Activated CD8-positive, alpha-beta T cell treated with anti-CD3 and anti-CD28 coated beads, Interleukin-2, amount 10 ng/mL, durations not matched to agents 7 days and 5 days (primary cell): ENCODE data around the gene ZNF350. TPM values are rescaled to one million over a fixed set of nuclear protein-coding genes. Genes with fewer than 3 reads are reported as not detected.
"Not testable (repeated sequence)": the region's sequence is repeated elsewhere in the genome, so short reads cannot be mapped to it uniquely, and the experiment has no call there.

ENCODE experiments used
- ATAC-seq: fragments of 150-1000 bp; cut with Tn5 transposase; one replicate; pipeline ENCODE4 v1.10.0; 2021; ENCODE audit warnings: moderate library complexity
- CTCF ChIA-PET: fragments of 350-600 bp; sonication (Branson Sonifier 250); formaldehyde crosslinking; loops from one replicate; lab custom pipeline; 2021; ENCODE audit warnings: antibody characterized with exemption; lab: Charles Lee
- POLR2A ChIA-PET: fragments of 350-600 bp; sonication (Branson Sonifier 250); formaldehyde crosslinking; loops from one replicate; lab custom pipeline; 2021; ENCODE audit warnings: antibody characterized with exemption; lab: Charles Lee
- DNase-seq: peaks from one replicate; pipeline ENCODE4 v3.0.0-alpha.2; 2020
- H3K27ac Mint-ChIP-seq: one replicate; pipeline ENCODE4 v1.8.0; 2021; ENCODE audit warnings: mild to moderate bottlenecking, mixed read lengths
- H3K27me3 Mint-ChIP-seq: one replicate; pipeline ENCODE4 v1.8.0; 2021; ENCODE audit warnings: low read depth, mixed read lengths
- H3K36me3 Mint-ChIP-seq: one replicate; pipeline ENCODE4 v1.8.0; 2021; ENCODE audit warnings: low read depth, mixed read lengths
- H3K4me1 Mint-ChIP-seq: one replicate; pipeline ENCODE4 v1.8.0; 2021; ENCODE audit warnings: low read depth, mixed read lengths
- H3K4me3 Mint-ChIP-seq: one replicate; pipeline ENCODE4 v1.8.0; 2021; ENCODE audit warnings: mild to moderate bottlenecking, mixed read lengths
- H3K9me3 Mint-ChIP-seq: one replicate; pipeline ENCODE4 v1.8.0; 2022; ENCODE audit warnings: mixed read lengths; ENCODE audit not compliant: insufficient read depth
- total RNA-seq, 2 experiments: library from RNA; stranded (reverse); gene quantifications; one replicate each; pipeline ENCODE4 v1.2.3, GENCODE V29; 2021

The ZNF350 gene
- total RNA-seq, 2 experiments from 2014 or later = 11.8 to 13.7 TPM

DNA sequence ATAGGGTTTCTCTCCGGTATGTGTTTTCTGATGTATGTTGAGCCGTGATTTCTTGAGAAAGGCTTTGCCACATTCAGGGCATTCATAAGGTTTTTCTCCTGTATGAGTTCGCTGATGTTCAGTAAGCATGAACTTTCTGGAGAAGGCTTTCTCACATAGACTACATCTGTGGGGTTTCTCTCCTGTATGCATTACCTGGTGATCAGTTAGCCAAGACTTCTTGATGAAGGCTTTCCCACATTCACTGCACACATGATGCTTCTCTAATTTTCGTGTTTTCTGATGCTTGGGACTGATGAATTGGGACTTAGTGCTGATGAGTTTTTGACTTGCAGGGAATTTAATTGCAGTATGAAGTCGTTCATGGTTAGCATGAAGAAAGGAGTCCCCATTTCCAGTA is 21.1 kb downstream of the ZNF350 start:
- H3K27ac Mint-ChIP-seq = no peak overlapping the region
- peaks cover 59% of the 10 kb centered on the region for H3K9me3 Mint-ChIP-seq
- H3K36me3 Mint-ChIP-seq = peaks cover 70% of the 10 kb centered on the region
- ATAC-seq (no peak), DNase-seq (no peak)
- POLR2A ChIA-PET = no interaction called here
- H3K27me3 Mint-ChIP-seq = no peaks in the 10 kb centered on the region
- CTCF ChIA-PET = no interaction called here
- H3K4me3 Mint-ChIP-seq = no peak overlapping the region
- H3K4me1 Mint-ChIP-seq = no peaks in the 10 kb centered on the region

DNA sequence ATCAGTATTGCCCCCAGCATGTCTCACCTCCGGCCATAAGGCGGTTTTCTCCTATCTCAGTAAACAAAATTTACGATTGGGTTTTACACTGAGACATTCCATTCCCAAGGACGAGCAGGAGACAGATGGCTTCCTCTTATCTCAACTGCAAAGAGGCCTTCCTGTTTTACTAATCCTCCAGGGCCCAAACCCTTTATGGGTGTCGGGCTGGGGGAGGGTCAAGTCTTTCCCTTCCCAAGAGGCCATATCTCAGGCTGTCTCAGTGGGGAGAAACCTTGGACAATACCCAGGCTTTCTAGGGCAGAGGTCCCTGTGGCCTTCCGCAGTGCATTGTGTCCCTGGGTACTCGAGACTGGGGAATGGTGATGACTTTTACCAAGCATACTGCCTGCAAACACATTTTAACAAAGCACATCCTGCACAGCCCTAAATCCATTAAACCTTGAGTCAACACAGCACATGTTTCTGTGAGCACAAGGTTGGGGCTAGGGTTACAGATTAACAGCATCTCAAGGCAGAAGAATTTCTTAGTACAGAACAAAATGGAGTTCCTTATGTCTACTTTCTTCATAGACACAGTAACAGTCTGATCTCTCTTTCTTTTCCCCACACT is 25.9 kb downstream of the ZNF350 start:
- H3K27ac Mint-ChIP-seq, H3K27me3 Mint-ChIP-seq, H3K4me3 Mint-ChIP-seq, DNase-seq, CTCF ChIA-PET, ATAC-seq, H3K4me1 Mint-ChIP-seq, POLR2A ChIA-PET: not testable (repeated sequence)
- Mint-ChIP-seq H3K9me3 (peaks cover 59% of the 10 kb centered on the region), H3K36me3 (peaks cover 41% of the 10 kb centered on the region)

DNA sequence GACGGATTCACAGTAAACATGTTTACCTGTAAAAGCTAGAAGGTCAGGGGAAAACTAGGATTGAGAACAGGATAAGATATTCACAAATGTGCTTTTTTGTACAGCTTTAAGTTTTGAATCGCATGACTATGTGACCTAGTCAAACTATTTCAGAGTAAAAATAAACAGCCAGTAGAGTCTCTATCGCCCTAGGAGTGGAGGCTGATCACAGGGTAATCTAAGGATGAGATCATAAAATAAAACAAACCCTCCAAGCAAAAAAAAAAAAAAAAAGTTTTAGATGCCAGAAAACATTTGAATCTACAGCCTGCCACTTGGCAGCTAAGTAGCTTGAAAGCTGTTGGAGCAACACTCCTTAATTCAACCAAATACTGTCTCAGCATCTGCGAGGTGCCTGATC is 26.8 kb downstream of the ZNF350 start:
- Mint-ChIP-seq H3K4me3 (no peak overlapping the region), H3K9me3 (peaks cover 61% of the 10 kb centered on the region), H3K36me3 (peaks cover 32% of the 10 kb centered on the region), H3K27ac (no peak overlapping the region), H3K4me1 (no peaks in the 10 kb centered on the region), H3K27me3 (no peaks in the 10 kb centered on the region)
- ATAC-seq = no peak
- no peak for DNase-seq
- ChIA-PET POLR2A (no interaction called here), CTCF (no interaction called here)

DNA sequence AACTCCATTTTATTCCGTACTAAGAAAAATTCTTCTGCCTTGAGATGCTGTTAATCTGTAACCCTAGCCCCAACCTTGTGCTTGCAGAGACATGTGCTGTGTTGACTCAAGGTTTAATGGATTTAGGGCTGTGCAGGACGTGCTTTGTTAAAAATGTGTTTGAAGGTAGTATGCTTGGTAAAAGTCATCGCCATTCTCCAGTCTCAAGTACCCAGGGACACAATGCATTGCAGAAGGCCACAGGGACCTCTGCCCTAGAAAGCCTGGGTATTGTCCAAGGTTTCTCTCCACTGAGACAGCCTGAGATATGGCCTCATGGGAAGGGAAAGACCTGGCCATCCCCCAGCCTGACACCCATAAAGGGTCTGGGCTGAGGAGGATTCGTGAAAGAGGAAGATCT is 28.8 kb downstream of the ZNF350 start:
- H3K36me3 Mint-ChIP-seq = peaks cover 17% of the 10 kb centered on the region
- ATAC-seq, POLR2A ChIA-PET, H3K27me3 Mint-ChIP-seq, H3K27ac Mint-ChIP-seq, DNase-seq, H3K4me1 Mint-ChIP-seq, CTCF ChIA-PET, H3K4me3 Mint-ChIP-seq: not testable (repeated sequence)
- H3K9me3 Mint-ChIP-seq = peaks cover 48% of the 10 kb centered on the region

DNA sequence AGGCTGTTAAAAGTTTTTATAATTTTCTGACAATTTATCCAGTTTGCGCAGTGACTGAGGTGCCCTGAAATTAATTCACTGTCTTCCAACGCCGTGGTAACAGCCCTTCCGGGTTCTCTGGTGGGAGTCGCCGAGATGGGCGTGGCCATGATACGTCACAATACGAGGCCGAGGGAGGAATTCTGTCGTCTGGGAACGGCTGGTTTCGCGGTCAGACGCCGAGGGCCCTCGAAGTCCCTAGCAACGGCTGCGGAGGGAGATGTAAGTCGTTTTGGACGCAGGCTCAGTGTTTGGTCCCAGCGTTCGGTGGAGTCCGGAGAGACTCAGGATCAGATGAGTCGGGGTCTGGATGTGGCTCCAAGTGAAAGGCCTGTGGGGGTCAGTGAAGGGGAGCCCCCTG is 37.7 kb downstream of the ZNF350 start:
- Mint-ChIP-seq H3K4me1 (peaks cover 3% of the 10 kb centered on the region), H3K4me3 (no peak overlapping the region), H3K27me3 (no peaks in the 10 kb centered on the region), H3K9me3 (peaks cover 66% of the 10 kb centered on the region), H3K36me3 (peaks cover 41% of the 10 kb centered on the region), H3K27ac (no peak overlapping the region)
- DNase-seq (no peak), ATAC-seq (no peak)
- CTCF ChIA-PET = no interaction called here
- POLR2A ChIA-PET = no interaction called here

DNA sequence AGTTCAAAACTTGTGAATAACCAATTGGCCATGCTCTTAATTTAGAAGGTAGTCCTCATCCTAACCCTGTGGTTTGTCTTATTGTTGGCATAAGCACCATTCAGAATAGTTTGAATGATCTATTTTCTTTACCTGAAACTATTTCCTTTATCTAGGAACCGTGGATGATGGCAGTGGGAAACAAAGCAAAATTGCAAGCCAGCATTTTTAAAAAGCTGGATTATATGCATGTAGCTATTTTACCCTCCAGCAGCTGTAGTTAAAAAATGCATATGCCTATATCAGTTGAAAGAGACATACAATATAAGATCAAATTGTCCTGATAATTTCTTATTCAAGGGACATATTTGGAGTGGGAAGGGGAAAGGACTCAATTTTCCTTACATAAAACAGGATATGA is 40.0 kb downstream of the ZNF350 start:
- Mint-ChIP-seq H3K36me3 (peaks cover 64% of the 10 kb centered on the region), H3K27ac (no peak overlapping the region)

DNA sequence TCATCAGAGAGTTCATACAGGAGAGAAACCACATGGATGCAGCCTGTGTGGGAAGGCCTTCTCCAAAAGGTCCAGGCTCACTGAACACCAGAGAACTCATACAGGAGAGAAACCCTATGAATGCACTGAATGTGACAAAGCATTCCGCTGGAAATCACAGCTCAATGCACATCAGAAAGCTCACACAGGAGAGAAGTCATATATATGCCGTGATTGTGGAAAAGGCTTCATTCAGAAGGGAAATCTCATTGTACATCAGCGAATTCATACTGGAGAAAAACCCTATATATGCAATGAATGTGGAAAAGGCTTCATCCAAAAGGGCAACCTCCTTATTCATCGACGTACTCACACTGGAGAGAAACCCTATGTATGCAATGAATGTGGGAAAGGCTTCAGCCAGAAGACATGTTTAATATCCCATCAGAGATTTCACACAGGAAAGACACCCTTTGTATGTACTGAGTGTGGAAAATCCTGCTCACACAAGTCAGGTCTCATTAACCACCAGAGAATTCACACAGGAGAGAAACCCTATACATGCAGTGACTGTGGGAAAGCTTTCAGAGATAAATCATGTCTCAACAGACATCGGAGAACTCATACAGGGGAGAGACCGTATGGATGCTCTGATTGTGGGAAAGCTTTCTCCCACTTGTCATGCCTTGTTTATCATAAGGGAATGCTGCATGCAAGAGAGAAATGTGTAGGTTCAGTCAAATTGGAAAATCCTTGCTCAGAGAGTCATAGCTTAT is 41.7 kb downstream of the ZNF350 start:
- Mint-ChIP-seq H3K9me3 (peaks cover 79% of the 10 kb centered on the region), H3K27me3 (no peaks in the 10 kb centered on the region), H3K4me1 (peaks cover 3% of the 10 kb centered on the region), H3K36me3 (peaks cover 79% of the 10 kb centered on the region), H3K4me3 (no peak overlapping the region), H3K27ac (no peak overlapping the region)
- CTCF ChIA-PET = no interaction called here
- no peak for DNase-seq
- no peak for ATAC-seq
- POLR2A ChIA-PET = no interaction called here

More for the DNA sequence above, 40.0 kb downstream of the ZNF350 start:
- H3K9me3 Mint-ChIP-seq = peaks cover 81% of the 10 kb centered on the region
- no peak overlapping the region for H3K4me3 Mint-ChIP-seq
- H3K27me3 Mint-ChIP-seq = no peaks in the 10 kb centered on the region
- POLR2A ChIA-PET = no interaction called here
- no peak for ATAC-seq
- CTCF ChIA-PET = no interaction called here
- H3K4me1 Mint-ChIP-seq = peaks cover 3% of the 10 kb centered on the region
- no peak for DNase-seq

DNA sequence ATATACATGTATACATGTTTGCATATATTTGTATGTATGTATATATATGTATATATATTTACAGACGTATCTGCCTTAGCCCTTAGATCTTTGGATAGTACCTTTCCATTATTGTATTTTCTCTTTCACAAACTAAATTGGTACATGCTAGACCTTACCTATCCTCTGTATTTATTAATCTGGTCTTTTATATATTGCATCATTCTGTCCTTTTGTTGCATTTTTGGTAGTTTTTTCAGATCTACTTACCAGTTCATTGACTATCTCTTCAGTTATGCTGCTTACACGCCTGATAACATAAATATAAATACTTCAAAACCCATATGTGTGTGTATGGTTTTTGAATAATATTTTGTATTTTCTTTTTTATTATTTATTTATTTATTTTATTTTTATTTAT is 47.7 kb downstream of the ZNF350 start:
- Mint-ChIP-seq H3K4me3 (no peak overlapping the region), H3K9me3 (peaks cover 54% of the 10 kb centered on the region), H3K36me3 (peaks cover 89% of the 10 kb centered on the region), H3K27me3 (no peaks in the 10 kb centered on the region), H3K4me1 (no peaks in the 10 kb centered on the region), H3K27ac (no peak overlapping the region)
- DNase-seq (no peak), ATAC-seq (no peak)
- ChIA-PET POLR2A (no interaction called here), CTCF (no interaction called here)

DNA sequence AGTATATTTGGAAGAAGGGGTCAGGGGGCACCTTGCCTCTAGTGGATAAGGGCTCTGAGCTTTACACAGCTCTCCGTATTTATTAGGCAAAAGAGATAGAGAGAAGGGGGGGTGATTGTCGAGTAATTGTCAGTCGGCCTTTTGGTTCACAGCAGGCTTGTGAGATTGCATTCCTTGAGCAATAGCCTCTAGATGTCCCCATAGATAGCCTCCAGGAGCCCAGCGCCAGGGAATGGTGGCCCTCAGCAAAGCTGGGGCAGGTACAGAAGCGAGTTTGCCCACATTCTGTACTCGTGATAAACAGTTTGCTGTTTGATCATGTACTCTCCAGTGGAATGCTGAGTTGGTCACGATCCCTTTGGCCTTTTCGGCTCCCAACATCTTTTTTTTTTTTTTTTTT is 54.7 kb downstream of the ZNF350 start:
- no peaks in the 10 kb centered on the region for H3K27me3 Mint-ChIP-seq
- no peak overlapping the region for H3K4me3 Mint-ChIP-seq
- H3K4me1 Mint-ChIP-seq = peaks cover 11% of the 10 kb centered on the region
- no peak overlapping the region for H3K27ac Mint-ChIP-seq
- ChIA-PET CTCF (no interaction called here), POLR2A (no interaction called here)
- no peak for ATAC-seq
- DNase-seq = no peak
- H3K9me3 Mint-ChIP-seq = peaks cover 42% of the 10 kb centered on the region
- peaks cover 84% of the 10 kb centered on the region for H3K36me3 Mint-ChIP-seq

DNA sequence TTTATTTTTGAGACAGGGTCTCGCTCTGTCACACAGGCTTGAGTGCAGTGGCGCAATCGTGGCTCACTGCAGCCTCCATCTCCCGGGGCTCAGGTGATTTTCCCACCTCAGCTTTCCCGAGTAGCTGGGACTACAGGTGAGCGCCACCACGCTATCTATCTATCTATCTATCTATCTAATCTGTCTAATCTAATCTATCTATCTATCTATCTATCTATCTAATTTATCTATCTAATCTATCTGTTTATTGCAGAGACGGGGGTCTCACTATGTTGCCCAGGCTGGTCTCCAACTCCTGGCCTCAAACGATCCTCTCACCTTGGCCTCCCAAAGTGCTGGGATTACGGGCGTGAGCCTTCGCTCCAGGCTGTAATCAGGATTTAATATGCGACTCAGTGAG is 58.8 kb downstream of the ZNF350 start:
- Mint-ChIP-seq H3K27ac (peak overlapping the region; percentile 90), H3K4me1 (peaks cover 17% of the 10 kb centered on the region), H3K36me3 (peaks cover 70% of the 10 kb centered on the region), H3K9me3 (peaks cover 57% of the 10 kb centered on the region), H3K4me3 (peak overlapping the region; percentile 99), H3K27me3 (no peaks in the 10 kb centered on the region)
- CTCF ChIA-PET = interaction anchor here (0.6 kb wide), 1 partner anchor 309 kb away, joined by 5 read pairs; no protein-coding TSS in a partner anchor
- no peak for ATAC-seq
- POLR2A ChIA-PET = no interaction called here
- peak; percentile 20 for DNase-seq

DNA sequence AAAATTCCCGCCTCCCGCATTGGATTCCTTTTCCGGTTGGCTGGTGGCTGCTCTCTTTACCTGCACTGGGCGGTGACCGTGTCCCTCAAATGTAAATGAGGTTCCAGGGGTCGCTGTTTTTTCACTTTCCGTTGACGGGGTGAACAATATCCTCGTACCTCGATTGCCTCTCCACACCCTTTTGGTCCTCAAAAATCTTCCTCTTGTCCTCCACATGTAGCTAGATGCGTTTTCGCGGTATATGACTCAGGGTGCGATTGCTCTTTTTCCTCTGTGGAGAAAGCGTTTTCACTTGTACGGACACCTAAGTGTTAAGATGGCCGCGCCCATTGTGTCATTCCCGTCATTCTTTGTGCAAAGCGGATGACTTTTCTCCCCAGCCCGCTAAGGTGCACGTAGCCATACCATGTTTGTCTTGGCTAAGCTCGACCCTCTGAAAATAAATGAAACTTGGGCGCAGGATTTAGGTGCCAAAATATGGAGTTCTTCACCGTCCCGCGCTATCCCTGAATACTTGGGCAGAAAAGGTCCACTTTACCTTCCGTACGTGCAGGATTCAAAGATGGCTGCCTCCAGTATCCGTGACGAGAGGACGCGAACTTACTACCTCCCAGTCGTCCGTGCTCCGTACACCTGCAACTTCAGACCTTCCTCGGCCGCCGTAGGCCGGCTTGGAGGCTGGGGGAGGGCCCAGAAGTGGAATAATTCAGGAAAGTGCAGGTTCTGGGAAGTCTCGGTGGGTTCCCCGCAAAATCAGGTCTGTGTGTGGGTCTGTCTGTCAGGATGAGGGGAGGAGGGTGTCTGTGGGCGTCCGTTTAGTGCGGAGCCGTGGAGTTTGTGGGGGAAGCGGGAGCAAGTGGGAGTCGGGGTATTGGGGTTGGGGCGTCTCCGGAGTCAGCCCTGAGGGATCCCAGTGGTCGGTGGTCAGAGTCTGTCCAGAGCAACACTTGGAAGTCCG is 59.6 kb downstream of the ZNF350 start, which contains the start of gene ZNF613:
ZNF613 (plus strand) TSS at position 689 of the 958 bp plus-strand sequence. CDS start 8,749 bp downstream, outside the sequence.
- Mint-ChIP-seq H3K4me3 (peak within 1 kb of the TSS; percentile 99), H3K9me3 (peaks cover 61% of the 10 kb centered on the region)

More for the DNA sequence above, 59.6 kb downstream of the ZNF350 start, which contains the start of gene ZNF613:
- ChIA-PET POLR2A (no interaction called here), CTCF (no interaction called here)
- Mint-ChIP-seq H3K27ac (peak within 1 kb of the TSS; percentile 90), H3K4me1 (peaks cover 17% of the 10 kb centered on the region), H3K27me3 (no peaks in the 10 kb centered on the region), H3K36me3 (peaks cover 68% of the 10 kb centered on the region)
- peak; percentile 90 for DNase-seq
- ATAC-seq = peak; percentile 94
